ENCODE measurements around the gene PNPLA2. TPM values are rescaled to one million over a fixed set of nuclear protein-coding genes. Genes with fewer than 3 reads are reported as not detected.

PNPLA2 gene
- total and polyA plus RNA-seq, 2 of the 8 experiments (the other 6 are each of a cell fraction or from before 2014, with no cell fraction given): 30.9 to 62.1 TPM

DNA sequence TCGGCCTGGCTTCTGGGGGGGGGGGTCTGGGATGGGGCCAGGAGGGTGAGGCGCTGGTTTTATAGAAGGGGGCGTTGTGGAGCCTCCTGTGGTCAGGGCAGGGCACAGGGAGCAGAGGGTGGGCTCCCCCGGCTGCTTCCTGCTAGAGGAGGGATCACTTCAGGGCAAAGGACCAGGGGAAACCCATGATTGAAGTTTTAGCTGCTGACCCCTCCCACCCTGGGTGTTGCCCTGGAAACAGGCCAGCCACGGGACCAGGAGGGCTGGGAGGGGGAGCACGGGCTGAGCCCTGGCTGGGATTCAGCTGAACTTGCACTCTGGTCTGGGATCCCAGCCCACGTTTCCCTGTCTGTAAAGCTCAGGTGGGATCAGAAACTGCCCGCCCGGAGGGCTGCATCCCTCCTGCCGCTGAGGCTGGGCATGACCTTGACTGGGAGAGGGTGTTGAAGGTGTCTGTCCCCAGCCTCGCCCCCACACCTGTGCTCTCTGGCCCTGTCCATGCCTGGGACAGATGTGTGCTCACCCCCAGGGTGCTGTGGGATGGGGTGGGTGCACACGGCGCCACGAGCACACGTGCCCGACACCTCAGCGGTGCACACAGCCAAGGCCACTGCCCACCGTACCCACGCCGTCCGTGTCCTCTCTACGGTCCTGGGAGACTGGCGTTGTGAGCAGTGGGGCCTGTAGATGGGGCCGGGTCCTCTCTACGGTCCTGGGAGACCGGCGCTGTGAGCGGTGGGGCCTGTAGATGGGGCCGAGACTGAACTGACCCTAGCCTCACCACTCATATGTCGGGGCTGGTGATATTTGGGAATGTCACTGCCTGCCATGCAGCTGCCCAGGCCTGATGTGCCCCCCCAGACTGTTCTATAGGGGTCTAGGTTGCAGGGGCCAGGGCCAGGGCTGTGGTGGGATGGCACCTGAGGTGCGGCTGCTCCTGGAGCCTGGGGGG, 26.3 kb downstream of the PNPLA2 start (continued):
- TF ChIP-seq RNF2 (IDR thresholded peaks at IDR 0.05; ENCODE audit: borderline replicate concordance, low read depth, low read length, missing control alignments, poor library complexity, severe bottlenecking): no peak
- no peak for TF ChIP-seq SIX5 (IDR thresholded peaks at IDR 0.05; ENCODE audit: low read depth, low read length)
- TF ChIP-seq CBX8 (IDR thresholded peaks at IDR 0.05; ENCODE audit: borderline replicate concordance, low read depth, low read length): no peak
- no peak for TF ChIP-seq POU5F1 (IDR thresholded peaks at IDR 0.05; ENCODE audit: low read depth, low read length)
- no peak for TF ChIP-seq HDAC2 (IDR thresholded peaks at IDR 0.05; ENCODE audit: borderline replicate concordance in 1 of 2, low read depth in 2 of 2, low read length in 2 of 2)
- no peak for TF ChIP-seq FOSL1 (IDR thresholded peaks at IDR 0.05; ENCODE audit: insufficient read depth, low read depth, low read length)

All from H1 (cell line).